ENCODE measurements around the gene INHA. TPM values are rescaled to one million over a fixed set of nuclear protein-coding genes. Genes with fewer than 3 reads are reported as not detected.

Gene INHA
- total and polyA plus RNA-seq, 4 donors = 0.47 to 0.98 (median 0.58) TPM; not detected in 1

GRCh38 chr2:219553463-219553963 is 18.6 kb upstream of the INHA start:
- H3K9me3 ChIP-seq (ENCODE audit: control insufficient read depth in 4 of 4, insufficient read depth in 3 of 4, low read length in 3 of 4) = peaks cover 0 to 2% (median 0%) of the 10 kb centered on the region in 4 donors
- no peak overlapping the region for H3K4me3 ChIP-seq
- no peak overlapping the region for H3K27ac ChIP-seq (ENCODE audit: low read depth in 1 of 2, low read length in 1 of 2)
- WGBS, 2 donors = 80 to 83% methylated on average over 12 of the region's 12 CpGs
- peaks cover 0 to 2% (median under 1%) of the 10 kb centered on the region in 4 donors for H3K36me3 ChIP-seq (ENCODE audit: control insufficient read depth in 4 of 4, insufficient read depth in 4 of 4, low read length in 4 of 4)
- H3K27me3 ChIP-seq (ENCODE audit: control insufficient read depth in 3 of 3, insufficient read depth in 3 of 3, low read length in 2 of 3) = peaks cover 0 to 5% (median 3%) of the 10 kb centered on the region in 3 donors
- no peak for DNase-seq
- no peak overlapping the region for H3K9ac ChIP-seq (ENCODE audit: insufficient read depth in 1 of 2, low read length in 2 of 2)
- TF ChIP-seq, protein P1, sequence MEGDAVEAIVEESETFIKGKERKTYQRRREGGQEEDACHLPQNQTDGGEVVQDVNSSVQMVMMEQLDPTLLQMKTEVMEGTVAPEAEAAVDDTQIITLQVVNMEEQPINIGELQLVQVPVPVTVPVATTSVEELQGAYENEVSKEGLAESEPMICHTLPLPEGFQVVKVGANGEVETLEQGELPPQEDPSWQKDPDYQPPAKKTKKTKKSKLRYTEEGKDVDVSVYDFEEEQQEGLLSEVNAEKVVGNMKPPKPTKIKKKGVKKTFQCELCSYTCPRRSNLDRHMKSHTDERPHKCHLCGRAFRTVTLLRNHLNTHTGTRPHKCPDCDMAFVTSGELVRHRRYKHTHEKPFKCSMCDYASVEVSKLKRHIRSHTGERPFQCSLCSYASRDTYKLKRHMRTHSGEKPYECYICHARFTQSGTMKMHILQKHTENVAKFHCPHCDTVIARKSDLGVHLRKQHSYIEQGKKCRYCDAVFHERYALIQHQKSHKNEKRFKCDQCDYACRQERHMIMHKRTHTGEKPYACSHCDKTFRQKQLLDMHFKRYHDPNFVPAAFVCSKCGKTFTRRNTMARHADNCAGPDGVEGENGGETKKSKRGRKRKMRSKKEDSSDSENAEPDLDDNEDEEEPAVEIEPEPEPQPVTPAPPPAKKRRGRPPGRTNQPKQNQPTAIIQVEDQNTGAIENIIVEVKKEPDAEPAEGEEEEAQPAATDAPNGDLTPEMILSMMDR (IDR thresholded peaks at IDR 0.05; ENCODE audit: control extremely low read depth, extremely low read depth) = no peak
- ATAC-seq (ENCODE audit: insufficient read depth, low FRiP score) = no peak
- peaks cover 0 to 10% (median 3%) of the 10 kb centered on the region in 5 donors for H3K4me1 ChIP-seq (ENCODE audit: control insufficient read depth in 5 of 5, insufficient read depth in 5 of 5, low read length in 5 of 5)

DNA sequence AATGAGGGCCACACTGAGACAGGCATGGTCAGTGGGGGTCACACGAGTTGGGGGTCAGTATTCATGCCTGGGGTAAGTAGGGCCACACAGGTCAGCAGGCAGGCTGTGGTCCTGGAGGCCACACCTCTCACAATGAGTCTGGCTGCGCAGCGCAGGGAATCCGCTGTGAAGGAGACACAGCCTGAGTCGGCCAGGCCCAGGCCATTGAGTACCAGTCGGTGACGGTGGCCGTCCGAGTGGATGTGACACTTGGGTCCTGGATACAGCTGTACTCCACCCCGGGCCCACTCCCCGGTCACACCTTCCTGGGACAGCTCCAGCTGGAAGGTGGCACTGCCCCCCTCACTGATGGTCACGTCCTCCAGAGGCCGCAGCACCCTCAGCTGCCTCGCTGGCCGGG is 17.8 kb upstream of the INHA start:
- DNase-seq (no peak), ATAC-seq (ENCODE audit: insufficient read depth, low FRiP score) (no peak)

DNA sequence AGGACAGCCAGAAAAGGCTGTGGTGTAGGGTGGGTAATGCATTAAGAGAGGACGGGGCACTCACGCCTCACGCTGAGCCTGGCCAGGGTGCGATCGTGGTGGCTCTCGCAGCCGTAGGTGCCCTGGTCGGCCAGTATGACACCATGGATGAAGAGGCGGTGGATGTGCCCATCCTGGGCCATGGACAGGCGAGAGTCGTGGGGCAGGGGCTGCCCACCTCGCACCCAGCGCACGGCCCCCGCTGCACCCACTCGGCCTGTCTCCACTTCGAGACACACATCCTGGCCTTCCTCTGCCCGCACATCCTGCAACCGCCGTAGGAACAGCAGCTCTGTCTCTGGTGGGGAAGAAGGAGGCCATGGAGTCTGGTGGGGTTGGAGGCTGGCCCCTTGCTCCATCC is 16.2 kb upstream of the INHA start:
- peaks cover 0 to 4% (median under 1%) of the 10 kb centered on the region in 4 donors for H3K36me3 ChIP-seq (ENCODE audit: control insufficient read depth in 4 of 4, insufficient read depth in 4 of 4, low read length in 4 of 4)
- H3K27ac ChIP-seq (ENCODE audit: low read depth in 1 of 2, low read length in 1 of 2) = no peak overlapping the region
- H3K9me3 ChIP-seq (ENCODE audit: control insufficient read depth in 4 of 4, insufficient read depth in 3 of 4, low read length in 3 of 4) = peaks cover 0 to 2% (median 0%) of the 10 kb centered on the region in 4 donors
- 89 to 97% methylated on average over 20 of the region's 20 CpGs for WGBS, 2 donors
- no peak overlapping the region for H3K9ac ChIP-seq (ENCODE audit: insufficient read depth in 1 of 2, low read length in 2 of 2)
- DNase-seq = no peak
- H3K27me3 ChIP-seq (ENCODE audit: control insufficient read depth in 3 of 3, insufficient read depth in 3 of 3, low read length in 2 of 3) = peaks cover 0 to 5% (median 3%) of the 10 kb centered on the region in 3 donors
- TF ChIP-seq, protein P1 (IDR thresholded peaks at IDR 0.05; ENCODE audit: control extremely low read depth, extremely low read depth) = no peak
- no peak for ATAC-seq (ENCODE audit: insufficient read depth, low FRiP score)
- no peak overlapping the region for H3K4me3 ChIP-seq
- peaks cover 0 to 14% (median 3%) of the 10 kb centered on the region in 5 donors for H3K4me1 ChIP-seq (ENCODE audit: control insufficient read depth in 5 of 5, insufficient read depth in 5 of 5, low read length in 5 of 5)

More for the DNA sequence above, 17.8 kb upstream of the INHA start:
- peaks cover 0 to 2% (median 0%) of the 10 kb centered on the region in 4 donors for H3K9me3 ChIP-seq (ENCODE audit: control insufficient read depth in 4 of 4, insufficient read depth in 3 of 4, low read length in 3 of 4)
- H3K4me1 ChIP-seq (ENCODE audit: control insufficient read depth in 5 of 5, insufficient read depth in 5 of 5, low read length in 5 of 5) = peaks cover 0 to 10% (median 3%) of the 10 kb centered on the region in 5 donors
- H3K4me3 ChIP-seq = no peak overlapping the region
- WGBS, 2 donors = 94 to 95% methylated on average over 15 of the region's 15 CpGs
- no peak overlapping the region for H3K27ac ChIP-seq (ENCODE audit: low read depth in 1 of 2, low read length in 1 of 2)
- TF ChIP-seq, protein P1 (IDR thresholded peaks at IDR 0.05; ENCODE audit: control extremely low read depth, extremely low read depth) = no peak
- H3K9ac ChIP-seq (ENCODE audit: insufficient read depth in 1 of 2, low read length in 2 of 2) = no peak overlapping the region
- peaks cover 0 to 3% (median under 1%) of the 10 kb centered on the region in 4 donors for H3K36me3 ChIP-seq (ENCODE audit: control insufficient read depth in 4 of 4, insufficient read depth in 4 of 4, low read length in 4 of 4)
- peaks cover 0 to 5% (median 3%) of the 10 kb centered on the region in 3 donors for H3K27me3 ChIP-seq (ENCODE audit: control insufficient read depth in 3 of 3, insufficient read depth in 3 of 3, low read length in 2 of 3)
